DND-41 (cell line): Measurements from ENCODE around the gene ACSL6.

Experiments
- CTCF ChIP-seq: IDR thresholded peaks from 2 replicates; pipeline ENCODE4 v1.5.1; 2012; ENCODE audit warnings: borderline replicate concordance, low read length, moderate library complexity, mild to moderate bottlenecking; ENCODE audit not compliant: poor library complexity, severe bottlenecking; ENCODE audit errors: extremely low read depth
- EZH2 ChIP-seq: IDR thresholded peaks from 3 replicates; pipeline ENCODE4 v1.6.1; 2012; ENCODE audit warnings: borderline replicate concordance, low read depth, mild to moderate bottlenecking, moderate library complexity, low read length, inconsistent platforms; ENCODE audit not compliant: severe bottlenecking

DNA sequence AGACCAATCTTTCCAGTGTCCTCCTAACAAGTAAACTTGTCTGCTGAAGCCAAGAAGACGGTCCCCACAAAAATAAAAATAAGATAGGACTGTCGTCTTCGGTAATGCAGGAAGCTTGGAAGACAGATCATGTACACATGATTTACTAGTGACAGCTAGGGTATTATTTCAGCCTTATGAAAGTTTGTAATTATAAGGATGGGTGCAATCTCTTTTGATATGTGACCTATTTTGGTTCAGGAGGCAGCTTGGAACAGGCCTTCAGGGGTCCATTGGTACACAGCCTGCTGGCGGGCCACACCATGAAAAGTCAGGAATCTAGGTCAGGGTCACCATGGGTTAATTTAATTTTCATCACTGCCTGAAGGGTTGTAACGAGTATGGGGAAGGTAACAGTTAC is 52.3 kb downstream of the ACSL6 start:
- no peak for TF ChIP-seq CTCF
- no peak for TF ChIP-seq EZH2
